Measurements from ENCODE around the gene TXNRD3. TPM values are rescaled to one million over a fixed set of nuclear protein-coding genes. Genes with fewer than 3 reads are reported as not detected.
"Not testable (repeated sequence)": the region's sequence is repeated elsewhere in the genome, so short reads cannot be mapped to it uniquely, and the experiment has no call there.

TXNRD3 gene
- total and polyA plus RNA-seq, 2 donors from 2014 or later, result 10.8 to 12.1 TPM

DNA sequence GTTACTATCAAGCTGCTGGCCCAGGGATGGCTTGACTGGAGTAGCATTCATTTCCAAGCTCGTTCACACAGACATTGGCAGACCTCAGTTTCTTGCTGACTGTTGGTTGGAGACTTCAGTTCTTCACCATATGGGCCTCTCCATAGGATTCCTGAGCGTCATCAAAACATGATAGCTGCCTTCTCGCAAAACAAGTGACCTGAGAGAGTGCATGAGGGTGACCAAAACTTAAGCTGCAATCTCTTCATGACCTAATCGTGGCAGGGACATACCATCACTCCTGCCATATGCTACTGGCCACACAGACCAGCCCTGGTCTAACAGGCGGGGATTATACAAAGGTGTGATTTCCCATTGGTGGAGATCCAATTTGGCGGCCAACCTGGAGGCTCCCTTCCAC, 50.2 kb downstream of the TXNRD3 start:
- no peaks in the 10 kb centered on the region for H3K27me3 ChIP-seq (ENCODE audit: control insufficient read depth, insufficient read depth, low read length)
- FAIRE-seq (no peak), DNase-seq (no peak)
- H3K36me3 ChIP-seq (ENCODE audit: control insufficient read depth in 2 of 3, insufficient read depth in 3 of 3, low read length in 3 of 3), result peaks cover 0 to 19% (median 10%) of the 10 kb centered on the region in 3 donors
- H3K9me3 ChIP-seq (ENCODE audit: control insufficient read depth in 2 of 3, insufficient read depth in 1 of 3, low read length in 3 of 3), result no peaks in the 10 kb centered on the region
- intact Hi-C loops (cut with DNase I), result no loop called here
- no peak overlapping the region for H3K27ac ChIP-seq (ENCODE audit: low read depth in 2 of 2, low read length in 2 of 2)
- no peak overlapping the region for H3K4me3 ChIP-seq (ENCODE audit: low read length in 3 of 3)
- H3K4me1 ChIP-seq (ENCODE audit: control insufficient read depth in 2 of 3, insufficient read depth in 2 of 3, low read depth in 1 of 3, low read length in 3 of 3), result no peaks in the 10 kb centered on the region
- no peak overlapping the region for H3K9ac ChIP-seq (ENCODE audit: low read length in 3 of 3)
- TF ChIP-seq, protein P1, sequence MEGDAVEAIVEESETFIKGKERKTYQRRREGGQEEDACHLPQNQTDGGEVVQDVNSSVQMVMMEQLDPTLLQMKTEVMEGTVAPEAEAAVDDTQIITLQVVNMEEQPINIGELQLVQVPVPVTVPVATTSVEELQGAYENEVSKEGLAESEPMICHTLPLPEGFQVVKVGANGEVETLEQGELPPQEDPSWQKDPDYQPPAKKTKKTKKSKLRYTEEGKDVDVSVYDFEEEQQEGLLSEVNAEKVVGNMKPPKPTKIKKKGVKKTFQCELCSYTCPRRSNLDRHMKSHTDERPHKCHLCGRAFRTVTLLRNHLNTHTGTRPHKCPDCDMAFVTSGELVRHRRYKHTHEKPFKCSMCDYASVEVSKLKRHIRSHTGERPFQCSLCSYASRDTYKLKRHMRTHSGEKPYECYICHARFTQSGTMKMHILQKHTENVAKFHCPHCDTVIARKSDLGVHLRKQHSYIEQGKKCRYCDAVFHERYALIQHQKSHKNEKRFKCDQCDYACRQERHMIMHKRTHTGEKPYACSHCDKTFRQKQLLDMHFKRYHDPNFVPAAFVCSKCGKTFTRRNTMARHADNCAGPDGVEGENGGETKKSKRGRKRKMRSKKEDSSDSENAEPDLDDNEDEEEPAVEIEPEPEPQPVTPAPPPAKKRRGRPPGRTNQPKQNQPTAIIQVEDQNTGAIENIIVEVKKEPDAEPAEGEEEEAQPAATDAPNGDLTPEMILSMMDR (IDR thresholded peaks at IDR 0.05; ENCODE audit: borderline replicate concordance, extremely low read depth, insufficient read depth), result no peak

DNA sequence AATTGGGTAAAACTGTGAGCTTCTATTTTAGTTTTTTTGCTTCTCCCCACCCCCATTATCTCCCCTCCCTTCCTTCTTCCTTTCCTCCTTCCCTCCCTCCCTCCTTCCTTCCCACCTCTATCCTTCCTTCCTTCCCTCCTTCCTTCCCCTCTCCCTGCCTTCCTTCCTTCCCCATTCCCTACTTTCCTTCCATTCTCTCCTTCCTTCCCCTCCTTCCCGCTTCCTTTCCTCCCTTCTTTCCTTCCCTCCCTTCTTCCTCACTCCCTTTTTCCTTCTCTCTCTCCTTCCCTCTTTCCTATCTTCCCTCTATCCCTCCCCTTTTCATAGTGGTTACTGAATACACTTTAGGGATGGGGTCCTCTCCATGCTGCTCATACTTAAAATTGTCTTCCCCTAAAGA, 55.8 kb downstream of the TXNRD3 start:
- no peaks in the 10 kb centered on the region for H3K27me3 ChIP-seq (ENCODE audit: control insufficient read depth, insufficient read depth, low read length)
- no peaks in the 10 kb centered on the region for H3K36me3 ChIP-seq (ENCODE audit: control insufficient read depth in 2 of 3, insufficient read depth in 3 of 3, low read length in 3 of 3)
- TF ChIP-seq, protein P1 (IDR thresholded peaks at IDR 0.05; ENCODE audit: borderline replicate concordance, extremely low read depth, insufficient read depth), result no peak
- no peak for FAIRE-seq
- DNase-seq, result no peak
- H3K4me1 ChIP-seq (ENCODE audit: control insufficient read depth in 2 of 3, insufficient read depth in 2 of 3, low read depth in 1 of 3, low read length in 3 of 3), result no peaks in the 10 kb centered on the region
- no peak overlapping the region for H3K9ac ChIP-seq (ENCODE audit: low read length in 3 of 3)
- H3K27ac ChIP-seq (ENCODE audit: low read depth in 2 of 2, low read length in 2 of 2), result no peak overlapping the region
- no peak overlapping the region for H3K4me3 ChIP-seq (ENCODE audit: low read length in 3 of 3)
- intact Hi-C loops (cut with DNase I), result no loop called here
- H3K9me3 ChIP-seq (ENCODE audit: control insufficient read depth in 2 of 3, insufficient read depth in 1 of 3, low read length in 3 of 3), result no peaks in the 10 kb centered on the region

DNA sequence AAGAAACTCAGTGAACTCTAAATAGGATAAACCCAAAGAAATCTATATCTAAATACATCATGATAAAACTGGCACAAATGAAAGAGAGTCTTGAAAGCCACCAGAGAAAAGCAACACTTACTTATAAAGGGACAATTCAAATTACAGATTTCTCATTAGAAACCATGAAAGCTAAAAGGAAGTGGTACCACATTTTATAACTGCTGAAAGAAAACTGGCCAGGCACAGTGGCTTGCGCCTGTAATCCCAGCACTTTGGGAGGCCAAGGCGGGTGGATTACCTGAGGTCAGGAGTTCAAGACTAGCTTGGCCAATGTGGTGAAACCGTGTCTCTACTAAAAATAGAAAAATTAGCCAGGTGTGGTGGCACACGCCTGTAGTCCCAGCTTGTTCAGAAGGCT, 59.4 kb downstream of the TXNRD3 start:
- intact Hi-C loops (cut with DNase I); H3K4me3 ChIP-seq (ENCODE audit: low read length in 3 of 3); H3K9ac ChIP-seq (ENCODE audit: low read length in 3 of 3); H3K4me1 ChIP-seq (ENCODE audit: control insufficient read depth in 2 of 3, insufficient read depth in 2 of 3, low read depth in 1 of 3, low read length in 3 of 3); FAIRE-seq; H3K36me3 ChIP-seq (ENCODE audit: control insufficient read depth in 2 of 3, insufficient read depth in 3 of 3, low read length in 3 of 3); H3K27me3 ChIP-seq (ENCODE audit: control insufficient read depth, insufficient read depth, low read length); H3K27ac ChIP-seq (ENCODE audit: low read depth in 2 of 2, low read length in 2 of 2); H3K9me3 ChIP-seq (ENCODE audit: control insufficient read depth in 2 of 3, insufficient read depth in 1 of 3, low read length in 3 of 3); DNase-seq: not testable (repeated sequence)

DNA sequence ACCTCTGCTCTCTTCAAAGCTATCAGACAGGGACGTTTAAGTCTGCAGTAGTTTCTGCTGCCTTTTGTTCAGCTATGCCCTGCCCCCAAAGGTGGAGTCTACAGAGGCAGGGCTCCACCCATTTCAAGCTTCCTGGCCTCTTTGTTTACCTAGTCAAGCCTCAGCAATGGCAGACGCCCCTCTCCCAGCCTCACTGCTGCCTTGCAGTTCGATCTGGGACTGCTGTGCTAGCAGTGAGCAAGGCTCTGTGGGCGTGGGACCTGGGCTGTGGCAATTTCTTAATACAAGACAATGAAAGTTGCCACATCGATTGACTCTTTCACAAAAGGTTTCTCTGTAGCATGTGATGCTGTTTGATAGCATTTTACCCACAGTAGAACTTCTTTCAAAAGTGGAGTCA, 63.4 kb downstream of the TXNRD3 start:
- H3K4me3 ChIP-seq (ENCODE audit: low read length in 3 of 3); H3K27ac ChIP-seq (ENCODE audit: low read depth in 2 of 2, low read length in 2 of 2); FAIRE-seq; H3K9ac ChIP-seq (ENCODE audit: low read length in 3 of 3); H3K36me3 ChIP-seq (ENCODE audit: control insufficient read depth in 2 of 3, insufficient read depth in 3 of 3, low read length in 3 of 3); DNase-seq; H3K27me3 ChIP-seq (ENCODE audit: control insufficient read depth, insufficient read depth, low read length); H3K4me1 ChIP-seq (ENCODE audit: control insufficient read depth in 2 of 3, insufficient read depth in 2 of 3, low read depth in 1 of 3, low read length in 3 of 3); intact Hi-C loops (cut with DNase I); H3K9me3 ChIP-seq (ENCODE audit: control insufficient read depth in 2 of 3, insufficient read depth in 1 of 3, low read length in 3 of 3): not testable (repeated sequence)

DNA sequence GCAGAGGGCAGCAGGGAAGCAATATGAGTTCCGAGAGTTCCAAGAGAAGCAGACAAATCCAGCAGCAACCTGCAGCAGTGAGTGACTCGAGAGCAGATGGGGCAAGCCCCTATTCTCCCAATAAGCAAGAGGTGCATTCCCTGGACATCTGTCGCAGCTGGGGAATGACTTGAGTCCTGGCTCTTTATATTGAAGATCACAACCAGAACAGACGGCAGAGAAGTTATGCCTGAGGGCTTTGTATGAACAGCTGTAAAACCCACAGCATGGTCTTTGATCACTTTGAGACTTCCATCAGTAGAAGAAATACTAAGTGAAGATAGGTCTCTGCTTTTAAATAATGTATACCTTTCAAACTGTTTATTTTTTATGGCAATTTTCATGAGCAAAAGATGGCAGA, 72.6 kb downstream of the TXNRD3 start:
- Histone ChIP-seq H3K36me3 (ENCODE audit: control insufficient read depth in 2 of 3, insufficient read depth in 3 of 3, low read length in 3 of 3) (no peaks in the 10 kb centered on the region), H3K4me1 (ENCODE audit: control insufficient read depth in 2 of 3, insufficient read depth in 2 of 3, low read depth in 1 of 3, low read length in 3 of 3) (no peaks in the 10 kb centered on the region), H3K27me3 (ENCODE audit: control insufficient read depth, insufficient read depth, low read length) (no peaks in the 10 kb centered on the region), H3K9ac (ENCODE audit: low read length in 3 of 3) (no peak overlapping the region), H3K27ac (ENCODE audit: low read depth in 2 of 2, low read length in 2 of 2) (no peak overlapping the region), H3K9me3 (ENCODE audit: control insufficient read depth in 2 of 3, insufficient read depth in 1 of 3, low read length in 3 of 3) (no peaks in the 10 kb centered on the region), H3K4me3 (ENCODE audit: low read length in 3 of 3) (no peak overlapping the region)
- DNase-seq, result no peak
- TF ChIP-seq, protein P1 (IDR thresholded peaks at IDR 0.05; ENCODE audit: borderline replicate concordance, extremely low read depth, insufficient read depth), result no peak
- intact Hi-C loops (cut with DNase I), result no loop called here
- no peak for FAIRE-seq
